Panc1 (cell line): Measurements from ENCODE around the gene ICE2. TPM values are rescaled to one million over a fixed set of nuclear protein-coding genes. Genes with fewer than 3 reads are reported as not detected.

Source experiments
- ATAC-seq: fragments of 200-7000 bp; cut with Tn5 transposase; 2 replicates; pipeline ENCODE4 v1.9.1; 2020; ENCODE audit warnings: mild to moderate bottlenecking, moderate library complexity
- BruUV-seq: library from RNA; stranded (reverse); fragments of 400-500 nt; replicated peaks from 2 replicates; lab custom pipeline; 2021; lab: Mats Ljungman, UMichigan
- CTCF ChIA-PET: fragments of 300-600 bp; sonication (Branson Sonifier 250); formaldehyde crosslinking; loops from one replicate; lab custom pipeline; 2022; ENCODE audit warnings: antibody characterized with exemption; lab: Charles Lee
- POLR2A ChIA-PET: fragments of 300-600 bp; sonication (Branson Sonifier 250); formaldehyde crosslinking; loops from one replicate; lab custom pipeline; 2022; ENCODE audit warnings: antibody characterized with exemption; lab: Charles Lee
- DNase-seq: peaks from one replicate; pipeline ENCODE4 v3.0.0-alpha.2; 2010; ENCODE audit warnings: low read depth, low spot score
- H3K27ac ChIP-seq: 2 replicates; pipeline ENCODE4 v1.5.1; 2011; ENCODE audit warnings: mild to moderate bottlenecking, low read length, inconsistent platforms
- H3K27me3 ChIP-seq: fragments of 200-500 bp; sonication (Bioruptor generic); 2 replicates; pipeline ENCODE4 v1.6.0; 2014; ENCODE audit warnings: low read length, inconsistent platforms; ENCODE audit not compliant: control insufficient read depth, insufficient read depth
- H3K36me3 ChIP-seq: fragments of 200-500 bp; sonication (Bioruptor generic); 2 replicates; pipeline ENCODE4 v1.5.1; 2014; ENCODE audit warnings: inconsistent platforms, mild to moderate bottlenecking, low read length, moderate library complexity; ENCODE audit not compliant: control insufficient read depth, insufficient read depth
- H3K4me1 ChIP-seq: 2 replicates; pipeline ENCODE4 v1.5.1; 2011; ENCODE audit warnings: inconsistent platforms, mild to moderate bottlenecking, low read length, moderate library complexity; ENCODE audit not compliant: control insufficient read depth, insufficient read depth
- H3K4me3 ChIP-seq, 2 experiments: 2 replicates each; pipeline ENCODE4 v1.5.1; 2011 to 2012; ENCODE audit warnings: low read depth in 2 of 2, low read length in 2 of 2, mild to moderate bottlenecking in 2 of 2, inconsistent platforms in 1 of 2, moderate library complexity in 1 of 2
- H3K9me3 ChIP-seq: fragments of 200-500 bp; sonication (Bioruptor generic); 2 replicates; pipeline ENCODE4 v1.5.1; 2014; ENCODE audit warnings: low read depth, mild to moderate bottlenecking, inconsistent platforms, low read length, moderate library complexity; ENCODE audit not compliant: control insufficient read depth, insufficient read depth
- POLR2AphosphoS5 ChIP-seq: IDR thresholded peaks from 2 replicates; pipeline ENCODE4 v1.6.1; 2012; ENCODE audit warnings: mild to moderate bottlenecking, low read depth, low read length, moderate library complexity
- SIN3A ChIP-seq: IDR thresholded peaks from 2 replicates; pipeline ENCODE4 v1.6.1; 2012; ENCODE audit warnings: low read depth, mild to moderate bottlenecking, low read length, moderate library complexity, borderline replicate concordance; ENCODE audit not compliant: insufficient read depth
- in situ Hi-C: cut with HindIII; loops from 2 replicates; pipeline ENCODE4 v1.10.0; 2016; ENCODE audit warnings: low sequenced_read_pairs, low pct_unique_long_range_greater_than_20kb
- intact Hi-C: fragments of 100-400 bp; cut with micrococcal nuclease; formaldehyde crosslinking; loops from one replicate; pipeline ENCODE4 v1.10.0; 2022; ENCODE audit not compliant: unreplicated experiment
- total RNA-seq: library from RNA; stranded (reverse); gene quantifications from one replicate; pipeline ENCODE4 v1.2.1, GENCODE V29; 2021; ENCODE audit not compliant: unreplicated experiment
- TF ChIP-seq, protein P1 (sequence below), 2 experiments: IDR thresholded peaks; 2 replicates each; pipeline ENCODE4 v1.6.1; 2011 to 2012; ENCODE audit warnings: low read depth in 2 of 2, control low read depth in 1 of 2, low read length in 1 of 2, mild to moderate bottlenecking in 1 of 2, moderate library complexity in 1 of 2; ENCODE audit not compliant: insufficient read depth in 1 of 2

ICE2 gene
- total RNA-seq, 1 experiment from 2014 or later, result 66.2 TPM

DNA sequence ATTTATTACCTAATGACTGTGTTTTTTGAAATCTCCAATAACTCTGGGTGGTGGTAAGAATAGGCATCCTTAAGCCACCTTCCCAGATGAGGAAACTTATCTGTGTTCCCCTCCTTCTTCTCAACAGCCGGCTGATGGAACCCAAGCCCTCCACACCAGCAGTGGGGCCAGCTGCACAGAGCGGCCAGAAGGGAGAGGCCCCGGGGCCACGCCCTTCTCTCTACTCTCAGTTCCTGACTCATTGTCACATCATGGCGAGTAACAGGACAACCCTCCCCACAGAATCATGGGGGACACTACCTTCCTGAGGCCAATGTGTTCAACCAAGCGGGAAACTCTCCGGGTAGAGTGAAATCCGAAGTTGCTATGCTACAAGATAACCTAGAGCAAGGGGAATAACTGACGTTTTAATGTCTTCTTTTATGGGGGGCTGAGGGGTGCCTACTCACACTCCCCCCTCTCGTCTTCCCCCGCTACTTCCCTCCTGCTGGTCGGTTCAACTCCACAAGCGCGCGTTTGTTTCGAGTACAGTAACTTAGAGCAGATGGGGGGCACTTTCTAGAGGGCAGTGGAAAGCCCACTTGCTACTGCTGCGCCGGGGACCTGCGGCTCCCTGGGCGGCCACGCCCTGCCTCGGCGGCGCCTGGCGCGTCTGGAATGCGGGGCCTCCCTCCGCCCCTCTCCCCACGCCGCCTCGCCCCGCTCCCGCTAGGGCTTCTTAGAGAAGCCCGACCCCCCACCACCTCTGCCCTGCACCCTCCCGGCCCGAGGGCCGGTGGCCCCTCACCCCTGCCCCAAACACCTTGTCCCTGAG is 81.8 kb downstream of the ICE2 start:
- peak overlapping the region; percentile 88 to 93 for H3K4me3 ChIP-seq
- intact Hi-C loops (no loop called here), in situ Hi-C loops (no loop called here)
- no peaks in the 10 kb centered on the region for H3K9me3 ChIP-seq
- ChIA-PET POLR2A (interaction anchor here (1.0 kb wide), 1 partner anchor 25 kb away, joined by 3 read pairs; no protein-coding TSS in a partner anchor), CTCF (no interaction called here)
- no peaks in the 10 kb centered on the region for H3K27me3 ChIP-seq
- BruUV-seq, result no TSS peak
- 0 out of 2 replicates have a peak, but pooled peaks have one; percentile 59 for TF ChIP-seq POLR2AphosphoS5
- TF ChIP-seq, protein P1, sequence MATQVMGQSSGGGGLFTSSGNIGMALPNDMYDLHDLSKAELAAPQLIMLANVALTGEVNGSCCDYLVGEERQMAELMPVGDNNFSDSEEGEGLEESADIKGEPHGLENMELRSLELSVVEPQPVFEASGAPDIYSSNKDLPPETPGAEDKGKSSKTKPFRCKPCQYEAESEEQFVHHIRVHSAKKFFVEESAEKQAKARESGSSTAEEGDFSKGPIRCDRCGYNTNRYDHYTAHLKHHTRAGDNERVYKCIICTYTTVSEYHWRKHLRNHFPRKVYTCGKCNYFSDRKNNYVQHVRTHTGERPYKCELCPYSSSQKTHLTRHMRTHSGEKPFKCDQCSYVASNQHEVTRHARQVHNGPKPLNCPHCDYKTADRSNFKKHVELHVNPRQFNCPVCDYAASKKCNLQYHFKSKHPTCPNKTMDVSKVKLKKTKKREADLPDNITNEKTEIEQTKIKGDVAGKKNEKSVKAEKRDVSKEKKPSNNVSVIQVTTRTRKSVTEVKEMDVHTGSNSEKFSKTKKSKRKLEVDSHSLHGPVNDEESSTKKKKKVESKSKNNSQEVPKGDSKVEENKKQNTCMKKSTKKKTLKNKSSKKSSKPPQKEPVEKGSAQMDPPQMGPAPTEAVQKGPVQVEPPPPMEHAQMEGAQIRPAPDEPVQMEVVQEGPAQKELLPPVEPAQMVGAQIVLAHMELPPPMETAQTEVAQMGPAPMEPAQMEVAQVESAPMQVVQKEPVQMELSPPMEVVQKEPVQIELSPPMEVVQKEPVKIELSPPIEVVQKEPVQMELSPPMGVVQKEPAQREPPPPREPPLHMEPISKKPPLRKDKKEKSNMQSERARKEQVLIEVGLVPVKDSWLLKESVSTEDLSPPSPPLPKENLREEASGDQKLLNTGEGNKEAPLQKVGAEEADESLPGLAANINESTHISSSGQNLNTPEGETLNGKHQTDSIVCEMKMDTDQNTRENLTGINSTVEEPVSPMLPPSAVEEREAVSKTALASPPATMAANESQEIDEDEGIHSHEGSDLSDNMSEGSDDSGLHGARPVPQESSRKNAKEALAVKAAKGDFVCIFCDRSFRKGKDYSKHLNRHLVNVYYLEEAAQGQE (IDR thresholded peaks at IDR 0.05; ENCODE audit: insufficient read depth in 1 of 2, low read depth in 2 of 2, low read length in 1 of 2), result no peak
- ATAC-seq (peak; percentile 40), DNase-seq (no peak)
- peaks cover 59% of the 10 kb centered on the region for H3K4me1 ChIP-seq
- H3K27ac ChIP-seq, result peak overlapping the region; percentile 100
- peaks cover 25% of the 10 kb centered on the region for H3K36me3 ChIP-seq

DNA sequence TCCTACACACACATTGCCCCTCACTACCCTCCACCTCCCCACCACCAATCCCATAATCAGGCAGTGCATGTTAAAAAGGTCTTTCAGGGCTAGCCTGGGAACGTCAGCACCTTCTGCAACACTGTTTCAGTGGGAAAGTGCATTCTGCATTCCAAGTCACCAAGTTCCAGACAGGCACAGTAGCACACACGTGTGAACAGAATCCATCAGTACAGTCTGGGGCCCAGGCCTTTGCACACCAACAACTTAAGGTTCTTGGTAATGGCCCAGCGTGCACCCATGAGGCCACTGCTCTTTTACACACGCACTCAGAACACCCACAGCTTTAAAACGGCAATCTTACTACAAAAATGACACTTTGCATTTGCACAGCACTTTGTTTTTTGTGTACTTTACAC is 82.4 kb downstream of the ICE2 start:
- Histone ChIP-seq H3K27me3 (no peaks in the 10 kb centered on the region), H3K36me3 (peaks cover 31% of the 10 kb centered on the region), H3K4me3 (peak overlapping the region; percentile 88 to 93), H3K9me3 (no peaks in the 10 kb centered on the region), H3K27ac (peak overlapping the region; percentile 100), H3K4me1 (peaks cover 62% of the 10 kb centered on the region)
- ATAC-seq (no peak), DNase-seq (no peak)
- BruUV-seq, result no TSS peak
- TF ChIP-seq SIN3A (0 out of 2 replicates have a peak, but pooled peaks have one; percentile 57), POLR2AphosphoS5 (peak; percentile 90)
- TF ChIP-seq, protein P1 (IDR thresholded peaks at IDR 0.05; ENCODE audit: insufficient read depth in 1 of 2, low read depth in 2 of 2, low read length in 1 of 2), result no peak
- POLR2A ChIA-PET, result no interaction called here
- CTCF ChIA-PET, result no interaction called here
- intact Hi-C loops, result no loop called here
- in situ Hi-C loops, result no loop called here
